GM06990 (cell line): Measurements from ENCODE around the gene FRMD4A.

Source experiments
- DNase-seq: peaks from one replicate; pipeline ENCODE4 v3.0.0-alpha.2; 2011; ENCODE audit not compliant: insufficient read length; ENCODE audit errors: extremely low read depth
- H3K27me3 ChIP-seq: replicated peaks from 2 replicates; pipeline ENCODE4 v1.6.0; 2011; ENCODE audit warnings: low read length; ENCODE audit not compliant: control insufficient read depth, insufficient read depth
- H3K36me3 ChIP-seq: 2 replicates; pipeline ENCODE4 v1.5.1; 2011; ENCODE audit warnings: low read length; ENCODE audit not compliant: control insufficient read depth, insufficient read depth
- H3K4me3 ChIP-seq: replicated peaks from 2 replicates; pipeline ENCODE4 v1.5.1; 2011; ENCODE audit warnings: low read depth, mild to moderate bottlenecking, control low read depth, low read length
- TF ChIP-seq, protein P1 (sequence below): IDR thresholded peaks from 2 replicates; pipeline ENCODE4 v1.5.1; 2011; ENCODE audit warnings: low read length, control low read depth, mild to moderate bottlenecking, inconsistent platforms; ENCODE audit not compliant: insufficient read depth, poor library complexity, severe bottlenecking

Gene FRMD4A

DNA sequence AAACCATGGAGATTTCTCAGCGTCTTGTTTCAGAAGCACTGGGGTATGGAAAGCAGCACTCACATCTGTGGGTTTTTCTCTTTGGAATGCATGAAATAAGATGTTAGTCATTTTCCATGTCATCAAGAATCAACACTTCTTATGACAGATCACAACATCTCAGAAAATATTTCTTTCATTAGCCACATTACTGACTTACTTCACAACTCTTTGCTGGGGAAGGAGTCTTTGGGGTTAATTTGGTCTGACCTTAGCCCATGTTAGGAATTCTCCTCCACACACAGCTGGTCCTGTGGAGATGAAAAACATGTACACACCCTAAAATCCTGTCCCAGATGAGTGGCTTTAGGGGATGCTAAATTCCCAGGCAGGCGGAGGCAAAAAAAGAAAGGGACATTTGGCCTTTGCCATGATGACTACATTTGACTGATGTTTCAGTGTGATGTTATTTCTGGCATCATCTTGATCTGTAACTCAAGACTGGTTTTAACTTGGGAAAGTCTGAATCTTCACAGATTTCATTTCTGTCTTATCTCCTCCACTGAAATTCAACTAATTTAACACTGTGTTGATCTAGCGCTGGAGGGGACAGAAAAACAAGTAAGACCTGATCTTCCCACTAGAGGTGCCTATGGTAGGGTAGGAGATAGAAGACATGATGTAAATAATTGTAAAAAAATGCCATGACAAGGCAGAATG is 380.7 kb downstream of the FRMD4A start:
- Histone ChIP-seq H3K27me3 (no peaks in the 10 kb centered on the region), H3K4me3 (no peak overlapping the region), H3K36me3 (no peaks in the 10 kb centered on the region; the same call in 1 of the 2 replicates)
- no peak for DNase-seq
- TF ChIP-seq, protein P1, sequence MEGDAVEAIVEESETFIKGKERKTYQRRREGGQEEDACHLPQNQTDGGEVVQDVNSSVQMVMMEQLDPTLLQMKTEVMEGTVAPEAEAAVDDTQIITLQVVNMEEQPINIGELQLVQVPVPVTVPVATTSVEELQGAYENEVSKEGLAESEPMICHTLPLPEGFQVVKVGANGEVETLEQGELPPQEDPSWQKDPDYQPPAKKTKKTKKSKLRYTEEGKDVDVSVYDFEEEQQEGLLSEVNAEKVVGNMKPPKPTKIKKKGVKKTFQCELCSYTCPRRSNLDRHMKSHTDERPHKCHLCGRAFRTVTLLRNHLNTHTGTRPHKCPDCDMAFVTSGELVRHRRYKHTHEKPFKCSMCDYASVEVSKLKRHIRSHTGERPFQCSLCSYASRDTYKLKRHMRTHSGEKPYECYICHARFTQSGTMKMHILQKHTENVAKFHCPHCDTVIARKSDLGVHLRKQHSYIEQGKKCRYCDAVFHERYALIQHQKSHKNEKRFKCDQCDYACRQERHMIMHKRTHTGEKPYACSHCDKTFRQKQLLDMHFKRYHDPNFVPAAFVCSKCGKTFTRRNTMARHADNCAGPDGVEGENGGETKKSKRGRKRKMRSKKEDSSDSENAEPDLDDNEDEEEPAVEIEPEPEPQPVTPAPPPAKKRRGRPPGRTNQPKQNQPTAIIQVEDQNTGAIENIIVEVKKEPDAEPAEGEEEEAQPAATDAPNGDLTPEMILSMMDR = no peak

GRCh38 chr10:13946209-13946460 is 384.6 kb downstream of the FRMD4A start:
- no peak overlapping the region for H3K4me3 ChIP-seq
- no peak for DNase-seq
- H3K36me3 ChIP-seq = no peaks in the 10 kb centered on the region; the same call in 1 of the 2 replicates
- no peaks in the 10 kb centered on the region for H3K27me3 ChIP-seq
- TF ChIP-seq, protein P1 = no peak

- H3K4me3 ChIP-seq = no peak overlapping the region
- TF ChIP-seq, protein P1 = no peak
- no peaks in the 10 kb centered on the region for H3K27me3 ChIP-seq
- DNase-seq = no peak
- H3K36me3 ChIP-seq = no peaks in the 10 kb centered on the region; the same call in 1 of the 2 replicates
These were observed 385.1 kb downstream of the FRMD4A start for GRCh38 chr10:13945390-13946208.

DNA sequence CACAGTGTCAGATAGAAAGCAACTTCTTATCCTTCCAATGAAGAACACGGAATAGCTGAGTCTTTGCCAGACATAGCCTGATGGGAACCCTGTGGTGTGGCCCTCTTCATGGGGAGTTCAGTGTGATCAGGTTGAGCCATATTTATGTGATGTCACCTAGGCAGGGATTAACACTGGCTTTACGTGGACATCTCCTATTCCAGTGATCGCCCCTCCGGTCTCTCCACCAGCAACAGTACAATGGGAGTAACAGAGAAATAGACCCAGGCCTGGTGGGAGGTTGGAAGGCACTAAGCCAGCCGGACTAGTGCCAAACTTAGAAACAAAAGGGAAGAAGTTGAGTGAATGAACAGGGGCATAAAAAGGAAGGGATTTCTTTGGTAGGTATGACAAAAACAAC is 385.9 kb downstream of the FRMD4A start:
- TF ChIP-seq, protein P1 = no peak
- Histone ChIP-seq H3K36me3 (no peaks in the 10 kb centered on the region; the same call in none of the 2 replicates), H3K27me3 (no peaks in the 10 kb centered on the region), H3K4me3 (no peak overlapping the region)
- DNase-seq = no peak

GRCh38 chr10:13943735-13944398 is 386.9 kb downstream of the FRMD4A start:
- Histone ChIP-seq H3K27me3 (no peaks in the 10 kb centered on the region), H3K36me3 (no peaks in the 10 kb centered on the region; the same call in none of the 2 replicates), H3K4me3 (no peak overlapping the region)
- no peak for DNase-seq
- TF ChIP-seq, protein P1 = no peak
